HepG2 (cell line): ENCODE results near the gene FAM131C. TPM values are rescaled to one million over a fixed set of nuclear protein-coding genes. Genes with fewer than 3 reads are reported as not detected.
A peak's percentile ranks its signal among the peaks of the same experiment; 100 is the strongest.

ENCODE experiments used
- AKAP8 ChIP-seq: sonication (generic); formaldehyde crosslinking; IDR thresholded peaks from 2 replicates; pipeline ENCODE4 v1.5.1; 2020; ENCODE audit warnings: mild to moderate bottlenecking, missing genetic modification reagents
- ATF1 ChIP-seq: IDR thresholded peaks from 2 replicates; pipeline ENCODE4 v1.6.1; 2016; ENCODE audit warnings: mild to moderate bottlenecking, control low read depth
- FOXJ3 ChIP-seq: sonication (generic); formaldehyde crosslinking; IDR thresholded peaks from 2 replicates; pipeline ENCODE4 v1.4.0; 2020; ENCODE audit warnings: missing genetic modification reagents, mild to moderate bottlenecking, borderline replicate concordance
- HCFC1 ChIP-seq: fragments of 150-350 bp; IDR thresholded peaks from 2 replicates; pipeline ENCODE4 v1.6.1; 2014; ENCODE audit warnings: low read depth, low read length
- HOXD1 ChIP-seq: sonication (generic); formaldehyde crosslinking; IDR thresholded peaks from 2 replicates; pipeline ENCODE4 v1.5.0; 2020; ENCODE audit warnings: missing genetic modification reagents
- MAFF ChIP-seq: IDR thresholded peaks from 2 replicates; pipeline ENCODE4 v1.6.1; 2011; ENCODE audit warnings: low read depth, low read length, improper control_type of control experiment
- NCOA1 ChIP-seq: sonication (generic); formaldehyde crosslinking; IDR thresholded peaks from 2 replicates; pipeline ENCODE4 v1.9.0; 2021; ENCODE audit warnings: missing genetic modification reagents
- NFRKB ChIP-seq: fragments of 450-650 bp; IDR thresholded peaks from 2 replicates; pipeline ENCODE4 v1.6.1; 2017
- NRL ChIP-seq: sonication (generic); formaldehyde crosslinking; IDR thresholded peaks from 2 replicates; pipeline ENCODE4 v1.5.0; 2020; ENCODE audit warnings: missing genetic modification reagents, mild to moderate bottlenecking, moderate library complexity, borderline replicate concordance
- SCMH1 ChIP-seq: sonication (generic); formaldehyde crosslinking; IDR thresholded peaks from 2 replicates; pipeline ENCODE4 v1.9.0; 2021; ENCODE audit warnings: missing genetic modification reagents, mild to moderate bottlenecking, borderline replicate concordance
- SKIL ChIP-seq: sonication (generic); formaldehyde crosslinking; IDR thresholded peaks from 2 replicates; pipeline ENCODE4 v1.8.0; 2022; ENCODE audit warnings: missing genetic modification reagents, mild to moderate bottlenecking, moderate library complexity, borderline replicate concordance
- SMARCE1 ChIP-seq: fragments of 450-650 bp; IDR thresholded peaks from 2 replicates; pipeline ENCODE4 v1.6.1; 2017; ENCODE audit warnings: borderline replicate concordance
- SOX13 ChIP-seq, 3 experiments: fragments of 450-650 bp in 1 of 3; sonication (generic) in 1 of 3; formaldehyde crosslinking in 1 of 3; IDR thresholded peaks in 2 of 3; conservative IDR thresholded peaks in 1 of 3; 2 replicates each; pipeline versions ENCODE4 v1.5.0 to v1.6.1; 2016 to 2020; ENCODE audit warnings: antibody characterized with exemption in 1 of 3, mild to moderate bottlenecking in 1 of 3, missing compliant biosample characterization in 1 of 3, missing genetic modification reagents in 1 of 3, moderate library complexity in 1 of 3
- SRSF9 ChIP-seq: fragments of 200-400 bp; formaldehyde crosslinking; IDR thresholded peaks from 2 replicates; pipeline ENCODE4 v1.6.1; 2018; ENCODE audit warnings: borderline replicate concordance, mild to moderate bottlenecking, low read depth, low read length; ENCODE audit not compliant: insufficient read depth, poor library complexity, severe bottlenecking
- ZFP36L1 ChIP-seq: sonication (generic); formaldehyde crosslinking; IDR thresholded peaks from 2 replicates; pipeline ENCODE4 v1.8.0; 2022; ENCODE audit warnings: mild to moderate bottlenecking, missing genetic modification reagents, moderate library complexity
- ZFP36L2 ChIP-seq: sonication (generic); formaldehyde crosslinking; IDR thresholded peaks from 2 replicates; pipeline ENCODE4 v1.4.0; 2020; ENCODE audit warnings: missing genetic modification reagents
- ZNF10 ChIP-seq: sonication (generic); formaldehyde crosslinking; IDR thresholded peaks from 2 replicates; pipeline ENCODE4 v1.4.0; 2020; ENCODE audit warnings: mild to moderate bottlenecking, low read depth, missing genetic modification reagents, borderline replicate concordance
- ZNF543 ChIP-seq: sonication (generic); formaldehyde crosslinking; IDR thresholded peaks from 2 replicates; pipeline ENCODE4 v1.4.0; 2020; ENCODE audit warnings: mild to moderate bottlenecking, missing genetic modification reagents
- ZNF629 ChIP-seq: sonication (generic); formaldehyde crosslinking; conservative IDR thresholded peaks from 2 replicates; pipeline ENCODE4 v1.5.0; 2020; ENCODE audit warnings: missing genetic modification reagents
- ZNF678 ChIP-seq: sonication (generic); formaldehyde crosslinking; IDR thresholded peaks from 2 replicates; pipeline ENCODE4 v1.4.0; 2020; ENCODE audit warnings: mild to moderate bottlenecking, missing genetic modification reagents
- ZNF749 ChIP-seq: sonication (generic); formaldehyde crosslinking; IDR thresholded peaks from 2 replicates; pipeline ENCODE4 v1.8.0; 2022; ENCODE audit warnings: mild to moderate bottlenecking, missing genetic modification reagents, moderate library complexity, borderline replicate concordance
- ZNF782 ChIP-seq: sonication (generic); formaldehyde crosslinking; IDR thresholded peaks from 2 replicates; pipeline ENCODE4 v1.4.0; 2020; ENCODE audit warnings: missing genetic modification reagents, mild to moderate bottlenecking, borderline replicate concordance
- polyA plus RNA-seq, 8 experiments: library from polyadenylated mRNA; depleted of rRNA in 3 of 8; stranded (reverse) in 7 of 8; unstranded in 1 of 8; fragments of >200 nt; fragmentation: Illumina TruSeq in 4 of 8; extraction: Trizol in 4 of 8; gene quantifications; 2 replicates each; pipeline versions ENCODE4 v1.2.1 to v1.2.3, GENCODE V29; 2011 to 2016; ENCODE audit warnings: low read depth in 4 of 8, missing spikeins in 1 of 8, mixed read lengths in 1 of 8; ENCODE audit not compliant: insufficient read depth in 1 of 8
- total RNA-seq, 5 experiments: library from RNA; depleted of rRNA; stranded (reverse); fragments of >200 nt; fragmentation: Illumina TruSeq; extraction: Trizol; gene quantifications; 2 replicates each; pipeline ENCODE4 v1.2.3, GENCODE V29; 2016; ENCODE audit warnings: low read depth in 1 of 5
- TF ChIP-seq, protein P1 (sequence below): sonication (generic); formaldehyde crosslinking; IDR thresholded peaks from 2 replicates; pipeline ENCODE4 v1.4.0; 2020; ENCODE audit warnings: low read depth, missing genetic modification reagents
- TF ChIP-seq, protein P2 (sequence below): sonication (generic); formaldehyde crosslinking; IDR thresholded peaks from 2 replicates; pipeline ENCODE4 v1.4.0; 2020; ENCODE audit warnings: mild to moderate bottlenecking, missing genetic modification reagents

The FAM131C gene
- total and polyA plus RNA-seq, 2 of the 13 experiments (the other 11 are each of a cell fraction or from before 2014, with no cell fraction given), result 0.07 TPM; not detected in 1

GRCh38 chr1:16012590-16013219 is 60.7 kb downstream of the FAM131C start (continued):
- TF ChIP-seq, protein P1, sequence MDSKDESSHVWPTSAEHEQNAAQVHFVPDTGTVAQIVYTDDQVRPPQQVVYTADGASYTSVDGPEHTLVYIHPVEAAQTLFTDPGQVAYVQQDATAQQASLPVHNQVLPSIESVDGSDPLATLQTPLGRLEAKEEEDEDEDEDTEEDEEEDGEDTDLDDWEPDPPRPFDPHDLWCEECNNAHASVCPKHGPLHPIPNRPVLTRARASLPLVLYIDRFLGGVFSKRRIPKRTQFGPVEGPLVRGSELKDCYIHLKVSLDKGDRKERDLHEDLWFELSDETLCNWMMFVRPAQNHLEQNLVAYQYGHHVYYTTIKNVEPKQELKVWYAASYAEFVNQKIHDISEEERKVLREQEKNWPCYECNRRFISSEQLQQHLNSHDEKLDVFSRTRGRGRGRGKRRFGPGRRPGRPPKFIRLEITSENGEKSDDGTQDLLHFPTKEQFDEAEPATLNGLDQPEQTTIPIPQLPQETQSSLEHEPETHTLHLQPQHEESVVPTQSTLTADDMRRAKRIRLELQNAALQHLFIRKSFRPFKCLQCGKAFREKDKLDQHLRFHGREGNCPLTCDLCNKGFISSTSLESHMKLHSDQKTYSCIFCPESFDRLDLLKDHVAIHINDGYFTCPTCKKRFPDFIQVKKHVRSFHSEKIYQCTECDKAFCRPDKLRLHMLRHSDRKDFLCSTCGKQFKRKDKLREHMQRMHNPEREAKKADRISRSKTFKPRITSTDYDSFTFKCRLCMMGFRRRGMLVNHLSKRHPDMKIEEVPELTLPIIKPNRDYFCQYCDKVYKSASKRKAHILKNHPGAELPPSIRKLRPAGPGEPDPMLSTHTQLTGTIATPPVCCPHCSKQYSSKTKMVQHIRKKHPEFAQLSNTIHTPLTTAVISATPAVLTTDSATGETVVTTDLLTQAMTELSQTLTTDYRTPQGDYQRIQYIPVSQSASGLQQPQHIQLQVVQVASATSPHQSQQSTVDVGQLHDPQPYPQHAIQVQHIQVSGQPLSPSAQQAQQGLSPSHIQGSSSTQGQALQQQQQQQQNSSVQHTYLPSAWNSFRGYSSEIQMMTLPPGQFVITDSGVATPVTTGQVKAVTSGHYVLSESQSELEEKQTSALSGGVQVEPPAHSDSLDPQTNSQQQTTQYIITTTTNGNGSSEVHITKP (CRISPR knock-in tag), result no peak
- TF ChIP-seq NRL (CRISPR knock-in tag), result 0 out of 2 replicates have a peak, but pooled peaks have one; percentile 20
- TF ChIP-seq SMARCE1, result no peak
- no peak for TF ChIP-seq ZNF678 (CRISPR knock-in tag)
- TF ChIP-seq SRSF9, result no peak
- TF ChIP-seq NCOA1 (CRISPR knock-in tag), result no peak
- TF ChIP-seq ATF1 (CRISPR knock-in tag), result no peak
- no peak for TF ChIP-seq ZNF10 (CRISPR knock-in tag)
- TF ChIP-seq ZFP36L1 (CRISPR knock-in tag), result no peak
- no peak for TF ChIP-seq FOXJ3 (CRISPR knock-in tag)
- no peak for TF ChIP-seq HOXD1 (CRISPR knock-in tag)
- no peak for TF ChIP-seq ZNF543 (CRISPR knock-in tag)
- no peak for TF ChIP-seq NFRKB
- TF ChIP-seq ZNF629 (CRISPR knock-in tag), result no peak
- peak; percentile 69; the same call in 1 of the 2 replicates for TF ChIP-seq AKAP8 (CRISPR knock-in tag)
- TF ChIP-seq SOX13 (IDR thresholded peaks at IDR 0.05), result no peak
- TF ChIP-seq SOX13 (CRISPR knock-in tag; conservative IDR thresholded peaks at IDR 0.05 in 1 of 2, IDR thresholded peaks at IDR 0.05 in 1 of 2), result peak in 1 of 2 experiments; percentile 27; a peak in 2 of 4 replicates
- TF ChIP-seq ZNF782 (CRISPR knock-in tag), result no peak
- TF ChIP-seq, protein P2, sequence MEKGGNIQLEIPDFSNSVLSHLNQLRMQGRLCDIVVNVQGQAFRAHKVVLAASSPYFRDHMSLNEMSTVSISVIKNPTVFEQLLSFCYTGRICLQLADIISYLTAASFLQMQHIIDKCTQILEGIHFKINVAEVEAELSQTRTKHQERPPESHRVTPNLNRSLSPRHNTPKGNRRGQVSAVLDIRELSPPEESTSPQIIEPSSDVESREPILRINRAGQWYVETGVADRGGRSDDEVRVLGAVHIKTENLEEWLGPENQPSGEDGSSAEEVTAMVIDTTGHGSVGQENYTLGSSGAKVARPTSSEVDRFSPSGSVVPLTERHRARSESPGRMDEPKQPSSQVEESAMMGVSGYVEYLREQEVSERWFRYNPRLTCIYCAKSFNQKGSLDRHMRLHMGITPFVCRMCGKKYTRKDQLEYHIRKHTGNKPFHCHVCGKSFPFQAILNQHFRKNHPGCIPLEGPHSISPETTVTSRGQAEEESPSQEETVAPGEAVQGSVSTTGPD, result no peak
- TF ChIP-seq HCFC1, result no peak
- TF ChIP-seq SKIL (CRISPR knock-in tag), result peak; percentile 67; the same call in 1 of the 2 replicates
- TF ChIP-seq ZNF749 (CRISPR knock-in tag), result no peak
- TF ChIP-seq ZFP36L2, result no peak
- no peak for TF ChIP-seq MAFF
- TF ChIP-seq SCMH1 (CRISPR knock-in tag), result no peak
